GM23338 (cell line): ENCODE data around the gene PLEKHG4.

Source experiments
- CTCF ChIP-seq, 2 experiments: fragments of 200-600 bp in 1 of 2; sonication (generic) in 1 of 2; conservative IDR thresholded peaks; 2 replicates each; pipeline versions ENCODE4 v1.5.1 to v1.6.1; 2016 to 2017; ENCODE audit warnings: antibody characterized with exemption in 2 of 2, low read depth in 2 of 2, mild to moderate bottlenecking in 2 of 2, moderate library complexity in 1 of 2
- EZH2 ChIP-seq: fragments of 200-600 bp; sonication (generic); IDR thresholded peaks from one replicate; pipeline ENCODE4 v1.8.0; 2017; ENCODE audit warnings: antibody characterized with exemption, mild to moderate bottlenecking, low read depth; ENCODE audit not compliant: unreplicated experiment
- POLR2AphosphoS5 ChIP-seq: IDR thresholded peaks from 2 replicates; pipeline ENCODE4 v1.6.1; 2016; ENCODE audit warnings: antibody characterized with exemption, low read depth
- ZNF114 ChIP-seq: fragments of 250-450 bp; sonication (Bioruptor Pico); IDR thresholded peaks from 2 replicates; pipeline ENCODE4 v1.5.0; 2020; ENCODE audit warnings: mild to moderate bottlenecking, moderate library complexity

GRCh38 chr16:67248073-67248400, 31.3 kb upstream of the PLEKHG4 start:
- TF ChIP-seq CTCF (conservative IDR thresholded peaks at IDR 0.05; ENCODE audit: low read depth in 2 of 2) (no peak), EZH2 (no peak), POLR2AphosphoS5 (no peak), ZNF114 (CRISPR knock-in tag) (no peak)
